ENCODE results near the gene BRCA1.

- TF ChIP-seq POLR2A (IDR thresholded peaks at IDR 0.05), result no peak
- no peak for TF ChIP-seq CTCF (IDR thresholded peaks at IDR 0.05)
These were observed 54.3 kb downstream of the BRCA1 start for GRCh38 chr17:43070872-43071271.

All from suprapubic skin (tissue), 3 donors.